IMR-90 (cell line): ENCODE data around the gene C11orf86. TPM values are rescaled to one million over a fixed set of nuclear protein-coding genes. Genes with fewer than 3 reads are reported as not detected.

Experiments used
- ATAC-seq: fragments of 200-7000 bp; cut with Tn5 transposase; 2 replicates; pipeline ENCODE4 v1.9.1; 2020; ENCODE audit warnings: low read depth, mild to moderate bottlenecking, moderate library complexity
- BruUV-seq: library from RNA; stranded (reverse); fragments of 400-500 nt; replicated peaks from 2 replicates; lab custom pipeline; 2021; lab: Mats Ljungman, UMichigan
- CTCF ChIA-PET: fragments of 300-600 bp; formaldehyde crosslinking; extraction: SDS; loops from one replicate; lab custom pipeline; 2021; ENCODE audit warnings: antibody characterized with exemption; lab: Yijun Ruan, JAX
- POLR2A ChIA-PET: fragments of 300-600 bp; sonication (Branson Sonifier 250); formaldehyde crosslinking; loops from one replicate; lab custom pipeline; 2022; ENCODE audit warnings: antibody characterized with exemption; ENCODE audit not compliant: unreplicated experiment; lab: Charles Lee
- DNase-seq: peaks from one replicate; pipeline ENCODE4 v3.0.0; 2013
- H2AFZ ChIP-seq: replicated peaks from 2 replicates; pipeline ENCODE3; 2013; ENCODE audit warnings: low read length, mild to moderate bottlenecking; ENCODE audit not compliant: poor library complexity
- H2AK5ac ChIP-seq: 2 replicates; pipeline ENCODE4 v1.6.1; 2013; ENCODE audit warnings: low read depth, low read length, inconsistent platforms
- H2AK9ac ChIP-seq: replicated peaks from 2 replicates; pipeline ENCODE3; 2013; ENCODE audit warnings: mild to moderate bottlenecking, low read depth, low read length, moderate library complexity; ENCODE audit not compliant: poor library complexity
- H2BK120ac ChIP-seq: 2 replicates; pipeline ENCODE4 v1.6.1; 2013; ENCODE audit warnings: low read depth, low read length, inconsistent platforms
- H2BK15ac ChIP-seq: 3 replicates; pipeline ENCODE4 v1.6.1; 2013; ENCODE audit warnings: low read depth, low read length, inconsistent platforms
- H2BK20ac ChIP-seq: 2 replicates; pipeline ENCODE4 v1.6.1; 2013; ENCODE audit warnings: low read depth, mild to moderate bottlenecking, inconsistent platforms, low read length, moderate library complexity
- H2BK5ac ChIP-seq: 2 replicates; pipeline ENCODE4 v1.6.1; 2013; ENCODE audit warnings: mild to moderate bottlenecking, low read depth, low read length, inconsistent platforms; ENCODE audit not compliant: poor library complexity, severe bottlenecking
- H3K14ac ChIP-seq: replicated peaks from 2 replicates; pipeline ENCODE4 v1.6.1; 2013; ENCODE audit warnings: low read depth, low read length, inconsistent platforms
- H3K18ac ChIP-seq: 2 replicates; pipeline ENCODE4 v1.6.1; 2013; ENCODE audit warnings: low read depth, low read length, control low read depth
- H3K23ac ChIP-seq: 2 replicates; pipeline ENCODE4 v1.6.1; 2013; ENCODE audit warnings: low read depth, low read length, inconsistent platforms
- H3K27ac ChIP-seq: 2 replicates; pipeline ENCODE4 v1.5.1; 2013; ENCODE audit warnings: mild to moderate bottlenecking, control low read depth, low read length; ENCODE audit not compliant: insufficient read depth
- H3K27me3 ChIP-seq: 2 replicates; pipeline ENCODE4 v1.6.1; 2013; ENCODE audit warnings: low read length; ENCODE audit not compliant: control insufficient read depth, insufficient read depth
- H3K36me3 ChIP-seq: 2 replicates; pipeline ENCODE4 v1.6.1; 2013; ENCODE audit warnings: low read length, mixed read lengths; ENCODE audit not compliant: control insufficient read depth, insufficient read depth
- H3K4ac ChIP-seq: 2 replicates; pipeline ENCODE4 v1.6.1; 2013; ENCODE audit warnings: low read depth, low read length, inconsistent platforms
- H3K4me1 ChIP-seq: 2 replicates; pipeline ENCODE4 v1.6.1; 2013; ENCODE audit warnings: low read length, mixed read lengths; ENCODE audit not compliant: control insufficient read depth, insufficient read depth
- H3K4me2 ChIP-seq: 2 replicates; pipeline ENCODE4 v1.6.1; 2013; ENCODE audit warnings: low read depth, mild to moderate bottlenecking, control low read depth, low read length, moderate library complexity
- H3K4me3 ChIP-seq: 2 replicates; pipeline ENCODE4 v1.5.1; 2013; ENCODE audit warnings: low read depth, mild to moderate bottlenecking, control low read depth, low read length, moderate library complexity; ENCODE audit not compliant: insufficient read depth
- H3K56ac ChIP-seq: 2 replicates; pipeline ENCODE4 v1.6.1; 2013; ENCODE audit warnings: low read length, inconsistent platforms; ENCODE audit not compliant: insufficient read depth; ENCODE audit errors: extremely low read depth
- H3K79me1 ChIP-seq, 2 experiments: 2 replicates each; pipeline ENCODE4 v1.6.1; 2013; ENCODE audit warnings: low read length in 2 of 2, inconsistent platforms in 1 of 2, low read depth in 1 of 2
- H3K9ac ChIP-seq: 2 replicates; pipeline ENCODE4 v1.6.1; 2013; ENCODE audit warnings: low read depth, low read length, control low read depth
- H3K9me1 ChIP-seq: 2 replicates; pipeline ENCODE4 v1.6.1; 2013; ENCODE audit warnings: low read length, inconsistent platforms; ENCODE audit not compliant: insufficient read depth
- H3K9me3 ChIP-seq: 2 replicates; pipeline ENCODE4 v1.6.1; 2013; ENCODE audit warnings: low read length; ENCODE audit not compliant: control insufficient read depth, insufficient read depth
- H4K20me1 ChIP-seq: 2 replicates; pipeline ENCODE4 v1.6.1; 2013; ENCODE audit warnings: low read length, inconsistent platforms; ENCODE audit not compliant: insufficient read depth
- H4K5ac ChIP-seq: 2 replicates; pipeline ENCODE4 v1.6.1; 2013; ENCODE audit warnings: mild to moderate bottlenecking, low read depth, low read length, control low read depth
- H4K8ac ChIP-seq, 2 experiments: 2 replicates each; pipeline ENCODE4 v1.6.1; 2013; ENCODE audit warnings: low read depth in 2 of 2, low read length in 2 of 2, control low read depth in 1 of 2, inconsistent platforms in 1 of 2
- H4K91ac ChIP-seq: 2 replicates; pipeline ENCODE4 v1.6.1; 2013; ENCODE audit warnings: low read depth, low read length, inconsistent platforms; ENCODE audit not compliant: insufficient read depth
- CEBPB ChIP-seq: IDR thresholded peaks from 2 replicates; pipeline ENCODE4 v1.6.1; 2012; ENCODE audit warnings: low read depth, low read length, improper control_type of control experiment
- SMC3 ChIP-seq: fragments of 150-350 bp; IDR thresholded peaks from 2 replicates; pipeline ENCODE4 v1.6.1; 2016; ENCODE audit warnings: low read depth, mild to moderate bottlenecking, antibody characterized with exemption, low read length, moderate library complexity
- WGBS, 2 experiments: methylation state at CpG; one replicate each; pipeline versions ENCODE4 v1.1.5 to v1.1.7; 2013; ENCODE audit warnings: missing lambda C conversion rate in 2 of 2; ENCODE audit not compliant: insufficient read length in 1 of 2; ENCODE audit errors: extremely low coverage in 2 of 2; 5-methylcytosine and 5-hydroxymethylcytosine counted together
- dilution Hi-C: fragments of 300-500 bp; cut with HindIII; formaldehyde crosslinking; loops from one replicate; pipeline ENCODE4 v1.14.3; 2018; ENCODE audit warnings: low sequenced_read_pairs; ENCODE audit not compliant: unreplicated experiment
- in situ Hi-C: fragments of 300-500 bp; cut with MboI; formaldehyde crosslinking; loops from 3 replicates; pipeline ENCODE4 v1.14.3; 2019; ENCODE audit warnings: low sequenced_read_pairs, inconsistent platforms, mixed read lengths
- intact Hi-C: fragments of 100-400 bp; cut with micrococcal nuclease; formaldehyde crosslinking; loops from 2 replicates; pipeline ENCODE4 v1.10.0; 2022
- polyA plus RNA-seq, 3 experiments: library from polyadenylated mRNA; depleted of rRNA; stranded (reverse); fragments of >200 nt; gene quantifications; 2 replicates each; pipeline ENCODE4 v1.2.3, GENCODE V29; 2012; ENCODE audit warnings: low replicate concordance in 1 of 3
- total RNA-seq: library from RNA; depleted of rRNA; stranded (reverse); fragments of >200 nt; gene quantifications from 2 replicates; pipeline ENCODE4 v1.2.3, GENCODE V29; 2012
- TF ChIP-seq, protein P1 (sequence below): conservative IDR thresholded peaks from 2 replicates; pipeline ENCODE4 v1.5.1; 2012; ENCODE audit warnings: mild to moderate bottlenecking, low read depth, low read length, improper control_type of control experiment

C11orf86 gene
- total and polyA plus RNA-seq, 2 of the 4 experiments (the other 2 are of a cell fraction) = not detected

DNA sequence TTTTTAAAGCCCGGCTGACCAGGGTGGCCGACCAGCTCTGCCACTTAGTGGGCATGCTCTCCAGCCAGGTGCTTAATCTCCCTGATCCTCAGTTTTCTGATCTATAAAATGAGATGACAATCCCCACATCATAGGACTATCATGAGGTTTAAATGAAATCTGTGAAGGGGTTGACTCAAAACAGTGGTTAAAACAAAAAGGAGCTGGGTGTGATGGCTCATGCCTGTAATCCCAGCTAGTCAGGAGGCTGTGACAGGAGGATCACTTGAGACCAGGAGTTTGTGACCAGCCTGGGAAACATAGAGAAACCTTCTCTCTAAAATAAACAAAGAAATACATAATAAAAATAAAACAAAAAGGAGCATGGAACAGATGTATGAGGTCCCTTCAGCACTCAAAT is 3.6 kb upstream of the C11orf86 start (continued):
- TF ChIP-seq, protein P1, sequence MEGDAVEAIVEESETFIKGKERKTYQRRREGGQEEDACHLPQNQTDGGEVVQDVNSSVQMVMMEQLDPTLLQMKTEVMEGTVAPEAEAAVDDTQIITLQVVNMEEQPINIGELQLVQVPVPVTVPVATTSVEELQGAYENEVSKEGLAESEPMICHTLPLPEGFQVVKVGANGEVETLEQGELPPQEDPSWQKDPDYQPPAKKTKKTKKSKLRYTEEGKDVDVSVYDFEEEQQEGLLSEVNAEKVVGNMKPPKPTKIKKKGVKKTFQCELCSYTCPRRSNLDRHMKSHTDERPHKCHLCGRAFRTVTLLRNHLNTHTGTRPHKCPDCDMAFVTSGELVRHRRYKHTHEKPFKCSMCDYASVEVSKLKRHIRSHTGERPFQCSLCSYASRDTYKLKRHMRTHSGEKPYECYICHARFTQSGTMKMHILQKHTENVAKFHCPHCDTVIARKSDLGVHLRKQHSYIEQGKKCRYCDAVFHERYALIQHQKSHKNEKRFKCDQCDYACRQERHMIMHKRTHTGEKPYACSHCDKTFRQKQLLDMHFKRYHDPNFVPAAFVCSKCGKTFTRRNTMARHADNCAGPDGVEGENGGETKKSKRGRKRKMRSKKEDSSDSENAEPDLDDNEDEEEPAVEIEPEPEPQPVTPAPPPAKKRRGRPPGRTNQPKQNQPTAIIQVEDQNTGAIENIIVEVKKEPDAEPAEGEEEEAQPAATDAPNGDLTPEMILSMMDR = no peak

DNA sequence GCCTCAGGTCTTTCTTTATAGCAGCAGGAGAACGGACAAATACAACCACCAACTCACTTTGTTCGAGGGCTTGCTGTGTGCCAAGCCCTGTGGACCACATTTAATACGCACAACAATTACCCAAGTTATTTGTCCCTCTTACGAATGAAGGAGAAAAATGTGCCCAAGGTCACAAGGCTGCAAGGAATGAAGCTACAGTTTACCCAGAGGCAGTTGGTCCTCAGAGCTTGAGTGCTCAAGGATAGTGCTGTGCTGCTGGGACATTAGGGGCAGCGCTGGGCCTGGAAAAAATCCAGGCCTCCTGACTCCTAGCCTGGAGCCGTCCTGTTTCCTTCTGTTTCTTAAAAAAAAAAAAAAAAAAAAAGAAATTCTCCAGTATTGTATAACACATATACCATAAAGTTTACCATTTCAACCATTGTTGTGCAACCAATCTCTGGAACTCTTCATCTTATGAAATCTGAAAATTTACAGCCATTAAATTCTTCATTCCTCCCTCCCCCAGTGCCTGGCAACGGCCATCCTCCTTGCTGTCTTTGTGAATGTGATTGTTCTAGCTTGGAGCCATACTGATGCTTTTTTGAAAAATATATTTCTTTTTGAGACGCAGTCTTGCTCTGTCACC is 1.0 kb upstream of the C11orf86 start:
- peak overlapping the region; percentile 61 to 78 for H4K8ac ChIP-seq
- intact Hi-C loops (loop anchor here (5.0 kb wide), 2 partner anchors 117 to 132 kb away; partner anchors contain the start of genes LRFN4 and RCE1), in situ Hi-C loops (no loop called here), dilution Hi-C loops (no loop called here)
- H2BK120ac ChIP-seq = peak overlapping the region; percentile 64
- peak overlapping the region; percentile 88 for H3K18ac ChIP-seq
- peak overlapping the region; percentile 77 for H2BK20ac ChIP-seq
- POLR2A ChIA-PET = no interaction called here
- peak overlapping the region; percentile 75 for H4K91ac ChIP-seq
- H3K14ac ChIP-seq = peak overlapping the region; percentile 77
- H3K4ac ChIP-seq = peak overlapping the region; percentile 68
- H3K4me3 ChIP-seq = no peak overlapping the region
- CTCF ChIA-PET = no interaction called here
- peak overlapping the region; percentile 81; the same call in 1 of the 2 replicates for H3K27ac ChIP-seq
- H3K9me3 ChIP-seq = peaks cover 5% of the 10 kb centered on the region
- ATAC-seq (no peak), DNase-seq (no peak)
- H3K9me1 ChIP-seq = peaks cover 16% of the 10 kb centered on the region
- peak overlapping the region; percentile 53 for H3K9ac ChIP-seq
- TF ChIP-seq CEBPB = peak; percentile 62
- TF ChIP-seq SMC3 = no peak
- H2BK5ac ChIP-seq = peak overlapping the region; percentile 70
- H3K79me1 ChIP-seq = peaks cover 0 to under 1% of the 10 kb centered on the region in 2 experiments; a peak in 1 of 4 replicates
- peak overlapping the region; percentile 95 for H4K5ac ChIP-seq
- no peak overlapping the region for H3K4me2 ChIP-seq
- no peaks in the 10 kb centered on the region for H3K36me3 ChIP-seq
- no peak overlapping the region for H2AK9ac ChIP-seq
- peak overlapping the region; percentile 97 for H2BK15ac ChIP-seq
- BruUV-seq = no TSS peak
- H3K23ac ChIP-seq = peak overlapping the region; percentile 4; the same call in 1 of the 2 replicates
- no peak overlapping the region for H3K56ac ChIP-seq
- H2AFZ ChIP-seq = no peak overlapping the region
- peaks cover 3% of the 10 kb centered on the region; the same call in 1 of the 2 replicates for H4K20me1 ChIP-seq
- H3K4me1 ChIP-seq = peaks cover 29% of the 10 kb centered on the region
- H2AK5ac ChIP-seq = peak overlapping the region; percentile 93
- H3K27me3 ChIP-seq = no peaks in the 10 kb centered on the region
- no CpG with 5 or more reads among the region's 8 CpGs for WGBS, 2 experiments
